ENCODE results near the gene SMDT1. TPM values are rescaled to one million over a fixed set of nuclear protein-coding genes. Genes with fewer than 3 reads are reported as not detected.

SMDT1 gene
- total RNA-seq, 1 donor from 2014 or later, result 16.3 TPM

- H3K36me3 ChIP-seq (ENCODE audit: control insufficient read depth, insufficient read depth, low read length), result no peaks in the 10 kb centered on the region
- DNase-seq (ENCODE audit: low read depth), result no peak
- H3K27me3 ChIP-seq (ENCODE audit: control insufficient read depth, insufficient read depth, low read length), result no peaks in the 10 kb centered on the region
- TF ChIP-seq CTCF (IDR thresholded peaks at IDR 0.05; ENCODE audit: insufficient read depth, low read length, poor library complexity, severe bottlenecking), result no peak
- H3K4me3 ChIP-seq (ENCODE audit: low read depth, low read length), result no peak overlapping the region
These were observed 28.8 kb upstream of the SMDT1 start for GRCh38 chr22:42050641-42051180.

- no peak for DNase-seq (ENCODE audit: low read depth)
- Histone ChIP-seq H3K27me3 (ENCODE audit: control insufficient read depth, insufficient read depth, low read length) (no peaks in the 10 kb centered on the region), H3K4me3 (ENCODE audit: low read depth, low read length) (no peak overlapping the region), H3K36me3 (ENCODE audit: control insufficient read depth, insufficient read depth, low read length) (no peaks in the 10 kb centered on the region)
- no peak for TF ChIP-seq CTCF (IDR thresholded peaks at IDR 0.05; ENCODE audit: insufficient read depth, low read length, poor library complexity, severe bottlenecking)
These were observed 26.7 kb upstream of the SMDT1 start for GRCh38 chr22:42052765-42053164.

GRCh38 chr22:42056757-42057511 is 22.6 kb upstream of the SMDT1 start:
- Histone ChIP-seq H3K27me3 (ENCODE audit: control insufficient read depth, insufficient read depth, low read length) (no peaks in the 10 kb centered on the region), H3K36me3 (ENCODE audit: control insufficient read depth, insufficient read depth, low read length) (no peaks in the 10 kb centered on the region), H3K4me3 (ENCODE audit: low read depth, low read length) (no peak overlapping the region)
- TF ChIP-seq CTCF (IDR thresholded peaks at IDR 0.05; ENCODE audit: insufficient read depth, low read length, poor library complexity, severe bottlenecking), result no peak
- no peak for DNase-seq (ENCODE audit: low read depth)

- Histone ChIP-seq H3K27me3 (ENCODE audit: control insufficient read depth, insufficient read depth, low read length) (no peaks in the 10 kb centered on the region), H3K4me3 (ENCODE audit: low read depth, low read length) (no peak overlapping the region), H3K36me3 (ENCODE audit: control insufficient read depth, insufficient read depth, low read length) (no peaks in the 10 kb centered on the region)
- no peak for DNase-seq (ENCODE audit: low read depth)
- TF ChIP-seq CTCF (IDR thresholded peaks at IDR 0.05; ENCODE audit: insufficient read depth, low read length, poor library complexity, severe bottlenecking), result no peak
These were observed 19.0 kb upstream of the SMDT1 start for GRCh38 chr22:42060489-42060888.

GRCh38 chr22:42061041-42061440 is 18.5 kb upstream of the SMDT1 start:
- Histone ChIP-seq H3K27me3 (ENCODE audit: control insufficient read depth, insufficient read depth, low read length) (no peaks in the 10 kb centered on the region), H3K4me3 (ENCODE audit: low read depth, low read length) (no peak overlapping the region), H3K36me3 (ENCODE audit: control insufficient read depth, insufficient read depth, low read length) (no peaks in the 10 kb centered on the region)
- no peak for TF ChIP-seq CTCF (IDR thresholded peaks at IDR 0.05; ENCODE audit: insufficient read depth, low read length, poor library complexity, severe bottlenecking)
- no peak for DNase-seq (ENCODE audit: low read depth)
